ENCODE results near the gene SLC4A2.

Gene SLC4A2

DNA sequence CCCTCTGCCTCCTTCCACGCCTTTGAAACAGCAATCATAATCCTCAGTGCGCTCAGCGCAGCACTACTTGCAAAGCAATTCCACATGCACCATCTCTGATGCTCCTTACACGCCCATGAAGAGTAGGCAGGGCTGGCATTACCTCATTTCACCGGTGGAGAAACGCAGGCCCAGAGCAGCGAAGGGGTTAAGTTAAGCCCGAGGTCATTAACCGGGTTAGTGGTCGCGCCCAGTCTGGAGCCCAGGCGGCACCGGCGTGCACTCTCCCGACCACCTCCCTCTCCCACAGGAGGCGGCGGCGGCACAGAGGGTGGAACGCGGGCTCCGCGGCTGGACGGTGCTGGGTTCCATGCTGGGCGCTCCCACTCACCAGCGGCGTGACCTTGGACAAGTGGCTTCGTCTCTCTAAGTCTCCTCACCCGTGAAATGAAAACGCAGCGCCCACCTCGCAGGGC is 20.7 kb downstream of the SLC4A2 start (continued):
- 0 out of 2 replicates have a peak, but pooled peaks have one; percentile 8 for TF ChIP-seq ZNF423 (tag by site-specific recombination; IDR thresholded peaks at IDR 0.05)
- no peak for TF ChIP-seq ZBTB21 (tag by site-specific recombination; IDR thresholded peaks at IDR 0.05)
- TF ChIP-seq ZNF274 (IDR thresholded peaks at IDR 0.05; ENCODE audit: low read length), result no peak
- no peak for TF ChIP-seq ZNF274 (tag by site-specific recombination; IDR thresholded peaks at IDR 0.05; ENCODE audit: borderline replicate concordance)
- no peak; the same call in 1 of the 2 replicates for TF ChIP-seq BCL11A (tag by site-specific recombination; IDR thresholded peaks at IDR 0.05; ENCODE audit: low read depth)
- no peak for TF ChIP-seq ZNF629 (tag by site-specific recombination; IDR thresholded peaks at IDR 0.05)
- no peak for TF ChIP-seq ZNF843 (tag by site-specific recombination; IDR thresholded peaks at IDR 0.05)
- TF ChIP-seq, protein P1, sequence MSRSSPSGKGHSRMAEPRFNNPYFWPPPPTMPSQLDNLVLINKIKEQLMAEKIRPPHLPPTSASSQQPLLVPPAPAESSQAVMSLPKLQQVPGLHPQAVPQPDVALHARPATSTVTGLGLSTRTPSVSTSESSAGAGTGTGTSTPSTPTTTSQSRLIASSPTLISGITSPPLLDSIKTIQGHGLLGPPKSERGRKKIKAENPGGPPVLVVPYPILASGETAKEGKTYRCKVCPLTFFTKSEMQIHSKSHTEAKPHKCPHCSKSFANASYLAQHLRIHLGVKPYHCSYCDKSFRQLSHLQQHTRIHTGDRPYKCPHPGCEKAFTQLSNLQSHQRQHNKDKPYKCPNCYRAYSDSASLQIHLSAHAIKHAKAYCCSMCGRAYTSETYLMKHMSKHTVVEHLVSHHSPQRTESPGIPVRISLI (tag by site-specific recombination; IDR thresholded peaks at IDR 0.05), result no peak
- no peak for TF ChIP-seq ZNF624 (tag by site-specific recombination; IDR thresholded peaks at IDR 0.05)
- TF ChIP-seq ZNF324 (tag by site-specific recombination; IDR thresholded peaks at IDR 0.05), result no peak
- TF ChIP-seq MYNN (tag by site-specific recombination; IDR thresholded peaks at IDR 0.05; ENCODE audit: borderline replicate concordance), result no peak; the same call in 1 of the 2 replicates
- TF ChIP-seq ZNF366 (tag by site-specific recombination; conservative IDR thresholded peaks at IDR 0.05), result no peak
- TF ChIP-seq, protein P2, sequence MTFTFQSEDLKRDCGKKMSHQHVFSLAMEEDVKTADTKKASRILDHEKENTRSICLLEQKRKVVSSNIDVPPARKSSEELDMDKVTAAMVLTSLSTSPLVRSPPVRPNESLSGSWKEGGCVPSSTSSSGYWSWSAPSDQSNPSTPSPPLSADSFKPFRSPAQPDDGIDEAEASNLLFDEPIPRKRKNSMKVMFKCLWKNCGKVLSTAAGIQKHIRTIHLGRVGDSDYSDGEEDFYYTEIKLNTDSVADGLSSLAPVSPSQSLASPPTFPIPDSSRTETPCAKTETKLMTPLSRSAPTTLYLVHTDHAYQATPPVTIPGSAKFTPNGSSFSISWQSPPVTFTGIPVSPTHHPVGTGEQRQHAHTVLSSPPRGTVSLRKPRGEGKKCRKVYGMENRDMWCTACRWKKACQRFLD (tag by site-specific recombination; IDR thresholded peaks at IDR 0.05), result no peak
- no peak for TF ChIP-seq ZXDB (tag by site-specific recombination; IDR thresholded peaks at IDR 0.05)
- TF ChIP-seq EGR2 (tag by site-specific recombination; IDR thresholded peaks at IDR 0.05; ENCODE audit: low read depth), result peak; percentile 50; the same call in 1 of the 2 replicates
- TF ChIP-seq, protein P3, sequence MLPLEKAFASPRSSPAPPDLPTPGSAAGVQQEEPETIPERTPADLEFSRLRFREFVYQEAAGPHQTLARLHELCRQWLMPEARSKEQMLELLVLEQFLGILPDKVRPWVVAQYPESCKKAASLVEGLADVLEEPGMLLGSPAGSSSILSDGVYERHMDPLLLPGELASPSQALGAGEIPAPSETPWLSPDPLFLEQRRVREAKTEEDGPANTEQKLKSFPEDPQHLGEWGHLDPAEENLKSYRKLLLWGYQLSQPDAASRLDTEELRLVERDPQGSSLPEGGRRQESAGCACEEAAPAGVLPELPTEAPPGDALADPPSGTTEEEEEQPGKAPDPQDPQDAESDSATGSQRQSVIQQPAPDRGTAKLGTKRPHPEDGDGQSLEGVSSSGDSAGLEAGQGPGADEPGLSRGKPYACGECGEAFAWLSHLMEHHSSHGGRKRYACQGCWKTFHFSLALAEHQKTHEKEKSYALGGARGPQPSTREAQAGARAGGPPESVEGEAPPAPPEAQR (tag by site-specific recombination; IDR thresholded peaks at IDR 0.05), result no peak
- TF ChIP-seq ZNF211 (tag by site-specific recombination; IDR thresholded peaks at IDR 0.05; ENCODE audit: low read depth), result no peak
- TF ChIP-seq, protein P4, sequence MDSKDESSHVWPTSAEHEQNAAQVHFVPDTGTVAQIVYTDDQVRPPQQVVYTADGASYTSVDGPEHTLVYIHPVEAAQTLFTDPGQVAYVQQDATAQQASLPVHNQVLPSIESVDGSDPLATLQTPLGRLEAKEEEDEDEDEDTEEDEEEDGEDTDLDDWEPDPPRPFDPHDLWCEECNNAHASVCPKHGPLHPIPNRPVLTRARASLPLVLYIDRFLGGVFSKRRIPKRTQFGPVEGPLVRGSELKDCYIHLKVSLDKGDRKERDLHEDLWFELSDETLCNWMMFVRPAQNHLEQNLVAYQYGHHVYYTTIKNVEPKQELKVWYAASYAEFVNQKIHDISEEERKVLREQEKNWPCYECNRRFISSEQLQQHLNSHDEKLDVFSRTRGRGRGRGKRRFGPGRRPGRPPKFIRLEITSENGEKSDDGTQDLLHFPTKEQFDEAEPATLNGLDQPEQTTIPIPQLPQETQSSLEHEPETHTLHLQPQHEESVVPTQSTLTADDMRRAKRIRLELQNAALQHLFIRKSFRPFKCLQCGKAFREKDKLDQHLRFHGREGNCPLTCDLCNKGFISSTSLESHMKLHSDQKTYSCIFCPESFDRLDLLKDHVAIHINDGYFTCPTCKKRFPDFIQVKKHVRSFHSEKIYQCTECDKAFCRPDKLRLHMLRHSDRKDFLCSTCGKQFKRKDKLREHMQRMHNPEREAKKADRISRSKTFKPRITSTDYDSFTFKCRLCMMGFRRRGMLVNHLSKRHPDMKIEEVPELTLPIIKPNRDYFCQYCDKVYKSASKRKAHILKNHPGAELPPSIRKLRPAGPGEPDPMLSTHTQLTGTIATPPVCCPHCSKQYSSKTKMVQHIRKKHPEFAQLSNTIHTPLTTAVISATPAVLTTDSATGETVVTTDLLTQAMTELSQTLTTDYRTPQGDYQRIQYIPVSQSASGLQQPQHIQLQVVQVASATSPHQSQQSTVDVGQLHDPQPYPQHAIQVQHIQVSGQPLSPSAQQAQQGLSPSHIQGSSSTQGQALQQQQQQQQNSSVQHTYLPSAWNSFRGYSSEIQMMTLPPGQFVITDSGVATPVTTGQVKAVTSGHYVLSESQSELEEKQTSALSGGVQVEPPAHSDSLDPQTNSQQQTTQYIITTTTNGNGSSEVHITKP (tag by site-specific recombination; IDR thresholded peaks at IDR 0.05), result 0 out of 2 replicates have a peak, but pooled peaks have one; percentile 60
- TF ChIP-seq ZNF157 (tag by site-specific recombination; IDR thresholded peaks at IDR 0.05), result no peak
- TF ChIP-seq ZNF600 (tag by site-specific recombination; IDR thresholded peaks at IDR 0.05), result peak; percentile 76
- TF ChIP-seq, protein P5, sequence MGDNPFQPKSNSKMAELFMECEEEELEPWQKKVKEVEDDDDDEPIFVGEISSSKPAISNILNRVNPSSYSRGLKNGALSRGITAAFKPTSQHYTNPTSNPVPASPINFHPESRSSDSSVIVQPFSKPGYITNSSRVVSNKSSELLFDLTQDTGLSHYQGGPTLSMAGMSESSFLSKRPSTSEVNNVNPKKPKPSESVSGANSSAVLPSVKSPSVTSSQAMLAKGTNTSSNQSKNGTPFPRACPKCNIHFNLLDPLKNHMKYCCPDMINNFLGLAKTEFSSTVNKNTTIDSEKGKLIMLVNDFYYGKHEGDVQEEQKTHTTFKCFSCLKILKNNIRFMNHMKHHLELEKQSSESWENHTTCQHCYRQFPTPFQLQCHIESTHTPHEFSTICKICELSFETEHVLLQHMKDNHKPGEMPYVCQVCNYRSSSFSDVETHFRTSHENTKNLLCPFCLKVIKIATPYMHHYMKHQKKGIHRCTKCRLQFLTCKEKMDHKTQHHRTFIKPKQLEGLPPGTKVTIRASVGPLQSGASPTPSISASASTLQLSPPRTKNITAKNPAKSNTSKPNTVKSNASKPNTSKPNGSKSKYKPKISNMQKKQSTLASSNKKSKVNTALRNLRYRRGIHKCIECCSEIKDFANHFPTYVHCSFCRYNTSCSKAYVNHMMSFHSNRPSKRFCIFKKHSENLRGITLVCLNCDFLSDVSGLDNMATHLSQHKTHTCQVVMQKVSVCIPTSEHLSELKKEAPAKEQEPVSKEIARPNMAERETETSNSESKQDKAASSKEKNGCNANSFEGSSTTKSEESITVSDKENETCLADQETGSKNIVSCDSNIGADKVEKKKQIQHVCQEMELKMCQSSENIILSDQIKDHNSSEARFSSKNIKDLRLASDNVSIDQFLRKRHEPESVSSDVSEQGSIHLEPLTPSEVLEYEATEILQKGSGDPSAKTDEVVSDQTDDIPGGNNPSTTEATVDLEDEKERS (tag by site-specific recombination; IDR thresholded peaks at IDR 0.05), result no peak
- TF ChIP-seq FEZF1 (tag by site-specific recombination; IDR thresholded peaks at IDR 0.05), result no peak
- 0 out of 2 replicates have a peak, but pooled peaks have one; percentile 11 for TF ChIP-seq SCRT2 (tag by site-specific recombination; IDR thresholded peaks at IDR 0.05)
- TF ChIP-seq ZNF776 (tag by site-specific recombination; IDR thresholded peaks at IDR 0.05; ENCODE audit: borderline replicate concordance), result no peak
- TF ChIP-seq, protein P6, sequence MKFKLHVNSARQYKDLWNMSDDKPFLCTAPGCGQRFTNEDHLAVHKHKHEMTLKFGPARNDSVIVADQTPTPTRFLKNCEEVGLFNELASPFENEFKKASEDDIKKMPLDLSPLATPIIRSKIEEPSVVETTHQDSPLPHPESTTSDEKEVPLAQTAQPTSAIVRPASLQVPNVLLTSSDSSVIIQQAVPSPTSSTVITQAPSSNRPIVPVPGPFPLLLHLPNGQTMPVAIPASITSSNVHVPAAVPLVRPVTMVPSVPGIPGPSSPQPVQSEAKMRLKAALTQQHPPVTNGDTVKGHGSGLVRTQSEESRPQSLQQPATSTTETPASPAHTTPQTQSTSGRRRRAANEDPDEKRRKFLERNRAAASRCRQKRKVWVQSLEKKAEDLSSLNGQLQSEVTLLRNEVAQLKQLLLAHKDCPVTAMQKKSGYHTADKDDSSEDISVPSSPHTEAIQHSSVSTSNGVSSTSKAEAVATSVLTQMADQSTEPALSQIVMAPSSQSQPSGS (tag by site-specific recombination; IDR thresholded peaks at IDR 0.05; ENCODE audit: low read depth), result peak; percentile 76
- no peak for TF ChIP-seq ZNF391 (tag by site-specific recombination; IDR thresholded peaks at IDR 0.05; ENCODE audit: borderline replicate concordance, low read depth)
- no peak for TF ChIP-seq ZSCAN30 (tag by site-specific recombination; IDR thresholded peaks at IDR 0.05)
